ENCODE measurements around the gene ATP2A3.

GRCh38 chr17:3918372-3919122, 45.7 kb downstream of the ATP2A3 start:
- TF ChIP-seq GATA3 (IDR thresholded peaks at IDR 0.05; ENCODE audit: low read depth, low read length) (no peak), GATA2 (IDR thresholded peaks at IDR 0.05; ENCODE audit: low read depth, low read length) (0 out of 2 replicates have a peak, but pooled peaks have one; percentile 47)
